DOHH2 (cell line): Measurements from ENCODE around the gene RIPPLY3.

Source experiments
- CTCF ChIP-seq: fragments of 200-600 bp; sonication (generic); IDR thresholded peaks from one replicate; pipeline ENCODE4 v1.5.1; 2014; ENCODE audit warnings: antibody characterized with exemption, mild to moderate bottlenecking, low read depth, low read length; ENCODE audit not compliant: poor library complexity, severe bottlenecking
- EZH2phosphoT487 ChIP-seq: fragments of 200-600 bp; sonication (generic); IDR thresholded peaks from 2 replicates; pipeline ENCODE4 v1.6.1; 2017; ENCODE audit warnings: borderline replicate concordance, mild to moderate bottlenecking, antibody characterized with exemption, low read length, moderate library complexity, mixed read lengths

- TF ChIP-seq CTCF (no peak), EZH2phosphoT487 (no peak)
Observed at GRCh38 chr21:36968976-36969375, 37.5 kb upstream of the RIPPLY3 start.
